Right kidney (tissue), 1 donor: ENCODE measurements around the gene BBS1.

Source experiments
- DNase-seq: peaks from one replicate; pipeline ENCODE4 v3.0.0-alpha.2; 2016

Gene BBS1

DNA sequence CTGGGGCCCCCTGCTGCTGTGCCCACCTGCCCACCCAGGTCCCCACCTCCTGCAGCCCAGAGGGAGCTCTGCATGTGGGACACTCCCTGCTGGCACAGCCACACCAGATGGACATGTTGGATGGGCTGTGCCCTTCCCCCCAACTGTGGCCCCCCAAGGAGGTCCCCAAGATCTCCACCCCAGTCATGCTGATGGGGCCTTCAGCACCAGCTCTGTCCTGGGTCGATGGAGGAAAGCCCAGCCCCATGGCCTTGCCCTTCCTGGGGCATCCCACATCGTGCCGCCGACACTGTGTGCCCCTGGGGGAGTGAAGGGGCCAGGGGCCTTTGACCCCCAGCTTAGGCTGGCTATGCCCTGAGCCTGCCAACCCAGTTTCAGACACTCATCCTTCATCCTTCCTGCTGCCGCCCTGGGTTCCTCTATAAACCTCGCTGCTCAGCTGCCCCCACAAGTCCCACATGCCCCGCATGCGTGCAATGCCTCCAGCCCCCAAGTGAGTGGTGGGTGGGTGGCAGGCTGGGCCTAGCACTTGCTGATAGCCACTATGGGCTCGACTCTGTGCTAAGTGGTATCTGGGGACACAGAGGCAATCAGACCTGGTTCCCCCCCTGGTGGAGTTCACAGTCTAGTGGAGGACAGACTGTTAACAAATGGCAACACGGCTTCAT lies 34.1 kb upstream of the BBS1 start:
- no peak for DNase-seq

DNA sequence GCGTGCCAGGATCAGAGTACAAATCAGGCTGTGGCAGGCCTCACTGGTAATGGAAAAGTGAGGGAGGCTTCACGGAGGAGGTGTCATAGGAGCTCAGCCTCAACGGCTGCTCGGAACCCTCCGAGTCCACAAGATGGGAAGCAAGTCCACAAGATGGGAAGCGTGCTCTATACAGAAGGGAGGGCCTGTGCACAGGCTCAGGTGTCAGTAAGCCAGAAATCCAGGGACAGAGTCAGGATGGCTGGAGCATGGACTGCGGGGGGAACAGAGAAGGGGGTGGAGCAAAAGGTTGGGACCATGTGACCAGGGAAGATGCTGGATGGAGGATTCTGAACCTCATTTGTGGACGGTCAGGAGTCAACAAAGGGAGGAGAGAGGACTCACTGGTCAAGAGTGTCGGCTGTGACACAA lies 33.6 kb upstream of the BBS1 start:
- no peak for DNase-seq

DNA sequence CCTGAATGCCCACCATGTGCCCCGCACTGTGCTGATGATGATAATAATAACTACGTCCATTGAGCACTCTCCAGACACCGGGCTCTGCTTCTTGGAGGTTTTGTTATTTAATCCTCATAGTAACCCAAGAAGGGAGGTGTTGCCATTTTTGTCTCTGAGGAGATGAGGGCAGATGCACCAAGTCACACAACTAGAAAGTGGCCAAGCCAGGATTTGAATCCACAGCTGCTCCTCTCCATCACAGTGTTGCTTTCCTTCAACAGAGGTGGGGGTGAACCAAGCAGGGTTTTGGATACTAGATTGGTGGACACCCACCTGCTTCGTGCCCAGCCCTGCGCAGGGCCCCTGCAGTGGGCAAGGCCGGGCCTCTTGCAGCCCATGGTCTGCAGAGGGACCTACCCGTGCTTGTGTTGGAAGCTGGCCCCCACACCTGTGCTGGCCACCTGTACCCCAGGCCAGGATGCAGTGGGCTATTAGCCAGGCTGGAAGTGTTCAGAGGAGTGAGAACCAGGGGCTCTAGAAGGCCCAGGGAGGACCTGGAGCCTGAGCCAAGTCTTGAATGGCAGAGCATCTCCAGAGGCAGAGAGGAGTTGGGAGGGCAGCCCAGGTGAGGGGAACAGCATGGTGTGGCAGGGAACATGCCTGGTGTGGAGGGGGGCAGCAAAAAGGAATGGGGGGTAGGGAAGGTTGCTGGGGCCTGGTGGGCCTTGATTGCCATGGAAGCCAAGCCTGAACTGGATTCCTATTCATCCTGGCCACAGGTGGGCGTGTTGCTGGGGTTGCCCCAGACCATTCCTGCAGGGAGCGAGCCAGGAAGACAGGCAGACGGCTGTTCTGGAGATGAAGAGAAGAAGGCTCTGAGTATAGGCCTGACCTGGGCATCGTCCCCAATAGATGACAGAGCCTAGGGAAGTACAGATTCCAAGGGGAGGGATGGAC lies 32.9 kb upstream of the BBS1 start:
- DNase-seq, result no peak

DNA sequence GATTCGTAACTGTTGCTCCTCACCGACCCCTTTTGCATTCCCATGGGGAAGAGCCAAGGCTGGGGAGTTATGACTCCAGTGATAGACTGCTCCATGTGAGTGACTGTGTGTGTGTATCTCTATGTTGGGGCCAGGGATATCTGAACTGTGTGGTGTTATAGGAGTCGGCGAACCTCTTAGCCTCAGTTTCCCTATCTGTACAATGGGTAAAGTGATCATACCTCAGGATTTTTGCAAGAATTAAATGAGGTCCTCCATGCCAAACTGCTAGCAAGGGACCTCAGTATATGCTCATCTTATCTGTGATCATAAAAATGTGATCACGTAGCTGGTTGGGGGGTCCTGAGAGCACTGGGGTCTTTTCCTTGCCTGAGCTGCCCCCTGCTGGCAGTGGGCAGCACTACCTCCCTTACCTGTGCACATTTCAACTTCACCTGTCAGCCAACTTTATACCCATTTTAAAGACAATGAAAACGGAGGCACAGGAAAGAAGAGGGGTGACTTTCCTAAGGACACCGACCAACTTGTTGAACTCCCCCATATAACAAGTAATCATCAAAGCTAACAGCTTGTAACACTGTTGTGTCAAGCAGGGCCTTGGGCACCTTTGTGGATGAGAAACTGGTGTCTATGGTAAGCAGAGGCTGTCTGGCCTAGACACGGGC lies 31.6 kb upstream of the BBS1 start:
- no peak for DNase-seq

DNA sequence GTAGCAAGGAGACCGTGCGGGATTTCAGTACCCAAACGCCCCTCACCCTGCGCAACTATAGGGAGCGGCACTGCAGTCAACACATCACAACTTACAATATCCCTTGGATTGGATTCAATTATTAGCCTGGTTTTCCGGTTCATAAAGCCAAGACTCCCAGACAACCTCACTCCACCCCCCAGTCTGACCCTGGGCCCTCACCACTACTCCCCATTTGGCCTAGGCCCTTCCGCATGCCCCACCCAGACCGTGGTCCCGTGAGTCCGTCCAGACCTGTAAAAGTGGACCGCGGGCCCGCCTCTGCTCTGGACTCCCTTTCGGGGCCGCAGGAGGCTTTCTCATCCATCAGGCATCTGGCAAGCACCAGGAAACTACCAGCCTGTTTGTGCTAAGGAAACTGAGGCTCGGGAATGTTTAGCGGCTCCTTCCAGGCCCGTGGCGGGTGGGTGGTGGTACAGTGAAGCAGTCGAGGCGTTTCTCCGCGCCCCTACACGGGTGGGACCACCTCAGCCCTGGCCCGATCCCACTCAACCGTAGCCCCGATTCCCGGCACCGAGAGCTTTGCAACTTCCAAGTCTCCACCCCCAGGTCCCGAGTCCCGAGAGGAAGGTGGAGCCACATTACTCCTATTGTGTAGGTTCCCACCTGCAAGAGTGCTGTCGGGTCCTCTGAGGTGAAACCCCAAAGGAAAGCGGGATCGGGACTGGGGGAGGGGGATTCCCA lies 30.9 kb upstream of the BBS1 start:
- DNase-seq, result no peak

DNA sequence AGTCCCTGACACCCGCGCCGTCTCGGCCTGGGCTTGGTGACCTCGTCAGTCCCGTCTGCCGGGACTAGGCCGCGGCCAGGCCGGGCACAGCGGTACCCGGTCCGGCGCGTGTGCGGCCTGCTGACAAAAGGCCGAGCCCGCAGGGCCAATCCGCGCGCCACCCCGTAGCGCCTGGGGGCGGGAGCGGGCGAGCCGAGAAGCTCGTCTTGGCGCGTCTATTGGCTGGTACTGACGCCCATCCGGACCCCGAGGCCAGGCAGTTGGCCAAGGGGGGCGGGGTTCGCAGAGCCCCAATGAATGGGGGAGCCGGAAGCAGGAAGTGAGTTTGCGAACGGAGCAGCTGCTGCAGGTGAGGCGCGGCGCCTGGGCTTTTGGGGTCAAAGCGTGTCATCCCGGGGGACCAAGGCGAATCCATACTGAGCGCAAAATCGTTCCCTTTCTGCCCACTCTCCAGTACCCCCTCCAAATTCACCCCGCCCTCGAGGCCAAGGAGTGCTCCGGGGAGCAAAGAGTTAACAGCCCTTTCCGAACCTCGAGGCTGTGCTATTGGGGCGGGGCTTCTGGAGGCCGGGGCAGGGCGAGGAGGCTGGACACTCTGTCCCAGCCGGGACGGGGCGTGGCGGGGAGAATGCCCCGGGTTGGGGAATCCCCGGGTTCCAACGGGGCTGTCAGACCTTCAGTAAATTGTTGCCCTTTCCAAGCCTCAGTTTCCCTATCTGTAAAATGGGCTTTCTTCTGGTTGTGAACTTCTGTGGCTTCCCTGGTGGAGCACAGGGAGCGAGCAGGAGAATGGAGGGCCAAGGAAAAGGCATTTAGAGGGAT lies 30.1 kb upstream of the BBS1 start, which contains the start of gene DPP3:
DPP3 (plus strand) TSS at position 318 of the 822 bp plus-strand sequence. CDS start 1,767 bp downstream, outside the sequence.
- DNase-seq, result peak; percentile 96

DNA sequence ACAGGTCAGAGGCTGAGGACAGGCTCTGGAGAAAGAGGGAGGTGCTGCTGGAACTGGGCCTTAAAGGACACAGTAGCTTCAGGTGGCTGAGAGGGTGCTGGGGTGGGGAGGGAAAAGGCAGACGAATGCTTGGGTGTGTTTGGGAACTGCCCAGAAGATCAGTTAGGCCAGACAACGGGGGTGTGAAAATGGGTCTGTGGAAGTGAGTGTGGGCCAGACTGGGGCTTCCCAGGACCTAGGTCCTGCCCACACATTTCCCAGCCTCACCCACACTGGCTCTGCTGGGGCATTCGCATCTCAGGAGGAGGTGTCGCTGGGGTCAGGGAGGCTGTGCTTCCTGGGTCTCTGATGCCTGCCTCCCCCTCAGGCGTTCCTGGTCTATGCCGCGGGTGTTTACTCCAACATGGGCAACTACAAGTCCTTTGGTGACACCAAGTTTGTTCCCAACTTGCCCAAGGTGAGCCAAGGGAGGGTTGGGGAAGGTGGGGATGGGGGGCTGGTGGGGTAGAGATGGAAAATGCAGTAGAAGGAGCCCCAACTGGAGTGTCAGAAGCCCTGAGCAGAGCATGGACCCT lies 25.5 kb upstream of the BBS1 start:
- DNase-seq, result no peak

DNA sequence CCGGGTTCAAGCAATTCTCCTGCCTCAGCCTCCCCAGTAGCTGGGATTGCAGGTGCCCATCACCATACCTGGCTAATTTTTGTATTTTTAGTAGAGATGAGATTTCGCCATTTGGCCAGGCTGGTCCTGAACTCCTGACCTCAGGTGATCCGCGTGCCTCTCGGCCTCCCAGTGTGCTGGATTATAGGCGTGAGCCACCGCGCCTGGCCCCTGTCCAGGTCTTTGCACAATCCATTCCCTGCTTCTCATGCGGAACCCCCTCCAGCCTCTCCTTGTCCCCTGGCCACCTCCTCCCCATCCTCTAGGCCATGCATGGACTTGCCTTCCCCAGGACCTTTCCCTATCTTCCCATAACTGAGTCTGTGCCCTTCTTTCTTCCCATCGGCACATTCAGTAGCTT lies 21.5 kb upstream of the BBS1 start:
- no peak for DNase-seq

DNA sequence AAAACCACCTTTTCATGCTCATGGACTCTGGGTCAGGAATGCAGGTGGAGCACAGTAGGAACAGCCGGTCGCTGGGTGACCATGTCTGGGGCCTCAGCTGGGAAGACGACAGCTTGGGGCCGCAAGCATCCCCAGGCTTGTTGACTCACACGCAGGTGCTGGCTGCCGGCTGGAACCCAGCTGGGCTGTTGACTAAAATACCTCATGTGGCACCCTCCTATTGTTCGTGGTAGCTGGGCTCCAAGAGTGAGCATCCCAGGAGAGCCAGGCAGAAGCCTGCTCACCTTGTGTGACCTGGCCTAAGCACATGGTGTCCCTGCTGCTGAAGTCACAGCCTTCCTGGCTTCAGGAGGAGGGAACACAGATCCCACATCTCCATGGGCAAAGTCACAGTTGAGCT lies 20.8 kb upstream of the BBS1 start:
- DNase-seq, result no peak

DNA sequence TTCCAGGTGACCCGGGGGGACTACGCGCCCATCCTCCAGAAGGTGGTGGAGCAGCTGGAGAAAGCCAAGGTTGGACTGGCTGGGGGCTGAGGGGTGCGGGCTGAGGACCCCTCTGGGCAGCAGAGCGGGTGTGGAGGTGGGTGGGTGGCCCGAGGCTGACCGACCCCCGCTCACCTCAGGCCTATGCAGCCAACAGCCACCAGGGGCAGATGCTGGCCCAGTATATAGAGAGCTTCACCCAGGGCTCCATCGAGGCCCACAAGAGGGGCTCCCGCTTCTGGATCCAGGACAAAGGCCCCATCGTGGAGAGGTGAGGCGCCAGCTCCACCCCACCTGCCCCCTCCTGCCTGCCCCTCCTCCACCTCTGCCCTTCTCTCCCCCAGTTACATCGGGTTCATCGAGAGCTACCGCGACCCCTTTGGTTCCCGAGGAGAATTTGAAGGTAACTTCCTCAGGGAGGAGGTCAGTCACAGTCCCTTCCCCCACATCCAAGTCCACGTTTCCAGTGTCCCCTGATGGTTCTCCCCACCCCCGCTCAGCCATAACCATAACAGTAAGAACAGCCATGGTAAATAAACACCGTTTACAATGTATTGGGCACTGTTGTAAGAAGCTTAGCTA lies 19.0 kb upstream of the BBS1 start:
- no peak for DNase-seq

DNA sequence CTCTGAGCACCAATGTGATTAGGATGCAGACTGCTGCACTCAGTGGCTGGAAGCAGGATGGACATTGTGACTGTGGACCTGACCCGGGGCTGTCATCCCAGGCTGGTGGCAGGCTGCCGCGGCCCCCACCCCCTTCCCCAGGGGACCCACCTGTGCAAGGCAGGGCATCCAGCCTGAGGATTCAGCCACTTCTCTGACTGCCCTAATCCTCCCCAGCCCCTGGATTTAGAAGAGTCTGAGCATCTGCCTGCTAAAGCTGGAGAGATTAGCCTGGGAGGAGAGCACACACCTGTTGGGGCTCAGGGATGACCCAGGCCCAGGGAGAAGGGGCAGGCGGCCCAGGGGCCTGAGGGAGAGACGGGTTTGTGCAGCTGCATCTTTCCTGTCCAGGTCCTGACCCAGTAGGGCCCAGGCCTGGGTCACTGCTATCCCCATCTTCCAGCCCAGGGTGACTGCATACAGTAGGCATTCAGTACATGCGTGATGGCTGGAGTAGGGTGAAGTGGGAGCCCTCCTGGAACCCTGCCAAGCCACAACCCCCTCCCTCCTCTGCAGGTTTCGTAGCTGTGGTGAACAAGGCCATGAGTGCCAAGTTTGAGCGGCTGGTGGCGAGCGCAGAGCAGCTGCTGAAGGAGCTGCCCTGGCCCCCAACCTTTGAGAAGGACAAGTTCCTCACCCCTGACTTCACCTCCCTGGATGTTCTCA lies 18.1 kb upstream of the BBS1 start:
- no peak for DNase-seq

DNA sequence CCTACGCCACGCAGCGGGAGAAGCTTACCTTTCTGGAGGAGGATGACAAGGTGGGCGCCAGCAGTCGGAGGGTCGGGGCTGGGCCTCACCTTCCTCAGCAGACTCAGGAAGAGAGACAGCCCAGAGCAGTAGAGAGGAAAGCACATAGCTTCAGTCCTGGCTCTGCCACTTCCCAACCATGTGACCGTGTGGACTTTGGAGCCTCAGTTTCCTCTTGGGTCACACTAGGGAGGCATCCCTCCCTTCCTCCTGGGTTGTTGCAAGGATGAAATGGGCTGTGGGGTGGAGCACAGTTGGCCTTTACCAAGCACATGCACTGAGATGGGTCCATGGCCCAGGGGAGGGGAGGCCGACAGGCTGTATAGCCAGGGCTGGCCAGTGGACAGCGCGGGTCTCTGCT lies 17.3 kb upstream of the BBS1 start:
- no peak for DNase-seq

DNA sequence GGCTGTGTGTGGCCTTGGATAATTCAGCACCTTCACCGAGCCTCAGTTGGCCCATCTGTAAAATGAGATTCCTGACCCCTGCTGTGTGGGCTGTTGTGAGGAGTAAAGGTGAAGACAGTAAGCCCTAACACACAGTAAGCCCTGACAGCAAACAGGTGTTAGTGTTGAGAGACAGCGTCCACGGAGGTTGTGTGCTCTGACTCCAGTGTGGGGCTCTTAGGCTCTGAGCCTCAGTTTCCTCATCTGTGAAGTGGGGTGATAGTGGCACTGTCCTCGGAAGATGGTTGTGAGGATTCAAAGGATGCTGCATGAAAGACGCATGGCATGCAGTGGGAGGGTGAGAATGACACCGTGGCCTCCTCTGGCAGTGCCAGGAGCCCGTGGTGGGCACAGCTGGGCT lies 16.0 kb upstream of the BBS1 start:
- DNase-seq, result no peak

DNA sequence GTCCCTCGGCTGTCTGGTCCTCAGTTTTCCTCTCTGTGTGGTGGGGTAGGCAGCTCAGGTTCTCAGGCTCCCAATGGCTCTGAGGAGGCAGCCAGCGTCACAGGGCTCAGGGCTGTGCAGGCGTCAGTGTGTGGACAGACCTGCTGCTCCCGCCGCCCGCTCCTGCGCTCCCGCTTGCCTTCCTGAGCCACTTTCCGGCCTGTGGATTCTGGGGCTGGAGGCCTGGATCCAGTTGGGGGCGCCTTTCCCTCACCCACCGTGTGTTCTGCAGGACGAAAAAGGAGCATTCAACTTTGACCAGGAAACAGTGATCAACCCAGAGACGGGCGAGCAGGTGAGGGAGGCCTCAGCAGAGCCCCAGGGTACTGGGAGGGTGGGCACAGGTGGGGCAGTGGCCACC lies 15.5 kb upstream of the BBS1 start:
- no peak for DNase-seq

DNA sequence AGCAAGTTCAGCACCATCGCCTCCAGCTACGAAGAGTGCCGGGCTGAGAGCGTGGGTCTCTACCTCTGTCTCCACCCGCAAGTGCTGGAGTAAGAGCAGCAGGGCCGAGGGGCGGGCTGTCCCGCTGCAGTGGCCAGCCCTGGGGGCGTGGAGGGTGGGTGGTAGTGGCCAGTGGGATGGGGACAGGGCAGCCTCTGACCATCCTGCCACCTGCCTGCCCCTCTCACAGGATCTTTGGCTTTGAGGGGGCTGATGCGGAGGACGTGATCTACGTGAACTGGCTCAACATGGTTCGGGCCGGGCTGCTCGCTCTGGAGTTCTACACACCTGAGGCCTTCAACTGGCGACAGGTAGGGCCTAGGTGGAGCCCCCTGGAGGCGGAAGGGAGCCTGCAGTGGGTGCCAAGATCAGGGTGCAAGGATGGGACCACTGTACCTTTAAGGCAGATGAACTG lies 15.0 kb upstream of the BBS1 start:
- DNase-seq, result no peak

DNA sequence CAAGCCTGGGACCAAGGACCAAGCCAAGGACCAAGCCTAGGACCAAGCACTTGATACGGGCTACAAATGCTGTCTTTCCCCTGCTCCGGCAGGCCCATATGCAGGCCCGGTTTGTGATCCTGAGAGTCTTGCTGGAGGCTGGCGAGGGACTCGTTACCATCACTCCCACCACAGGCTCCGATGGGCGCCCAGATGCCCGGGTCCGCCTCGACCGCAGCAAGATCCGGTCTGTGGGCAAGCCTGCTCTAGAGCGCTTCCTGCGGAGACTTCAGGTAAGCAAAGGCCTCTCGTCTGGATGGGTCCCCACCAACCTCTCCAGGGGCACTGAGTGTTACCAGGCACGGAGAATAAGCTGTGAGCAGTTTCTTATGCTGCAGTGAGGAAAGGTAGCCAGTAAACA lies 13.2 kb upstream of the BBS1 start:
- no peak for DNase-seq

DNA sequence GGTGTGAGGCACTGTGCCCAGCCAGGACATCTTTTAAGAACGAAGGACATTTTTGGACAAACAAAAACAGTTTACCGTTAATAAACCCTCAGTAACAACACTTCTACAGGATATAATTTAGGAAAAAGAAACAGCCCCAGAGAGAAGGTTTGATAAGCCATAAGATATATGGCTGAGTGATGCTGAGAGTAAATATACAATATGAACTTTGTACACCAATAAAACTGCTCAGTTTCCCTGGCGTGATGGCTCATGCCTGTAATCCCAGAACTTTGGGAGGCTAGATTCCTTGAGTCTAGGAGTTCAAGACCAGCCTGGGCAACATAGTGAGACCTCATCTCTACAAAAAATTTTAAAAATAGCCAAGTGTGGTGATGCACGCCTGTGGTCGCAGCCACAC lies 11.9 kb upstream of the BBS1 start:
- DNase-seq, result no peak

DNA sequence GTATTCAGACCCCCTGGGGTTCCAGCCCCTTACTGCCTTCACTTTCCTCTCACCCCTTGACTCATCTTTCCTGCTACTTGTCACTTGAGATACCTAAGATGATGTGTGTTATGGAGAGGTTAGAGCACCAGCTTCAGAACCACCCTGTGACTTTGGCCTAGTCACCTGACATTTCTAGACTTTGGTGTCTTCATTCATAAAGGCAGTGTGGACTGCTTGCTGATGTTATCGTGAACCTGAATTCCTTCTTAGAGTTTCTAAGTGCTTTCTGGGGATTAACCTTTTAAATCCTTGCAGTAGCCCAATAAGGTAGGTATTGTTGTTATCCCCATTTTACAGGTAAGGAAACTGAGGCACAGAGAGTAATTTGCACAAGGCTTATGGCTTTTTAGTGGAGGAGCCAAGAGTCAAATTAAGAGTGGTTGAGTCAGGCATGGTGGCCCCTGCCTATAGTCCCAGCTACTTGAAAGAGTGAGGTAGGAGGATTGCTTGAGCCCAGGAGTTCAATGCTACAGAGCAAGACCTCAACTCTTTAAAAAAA lies 5.1 kb upstream of the BBS1 start:
- DNase-seq, result no peak

DNA sequence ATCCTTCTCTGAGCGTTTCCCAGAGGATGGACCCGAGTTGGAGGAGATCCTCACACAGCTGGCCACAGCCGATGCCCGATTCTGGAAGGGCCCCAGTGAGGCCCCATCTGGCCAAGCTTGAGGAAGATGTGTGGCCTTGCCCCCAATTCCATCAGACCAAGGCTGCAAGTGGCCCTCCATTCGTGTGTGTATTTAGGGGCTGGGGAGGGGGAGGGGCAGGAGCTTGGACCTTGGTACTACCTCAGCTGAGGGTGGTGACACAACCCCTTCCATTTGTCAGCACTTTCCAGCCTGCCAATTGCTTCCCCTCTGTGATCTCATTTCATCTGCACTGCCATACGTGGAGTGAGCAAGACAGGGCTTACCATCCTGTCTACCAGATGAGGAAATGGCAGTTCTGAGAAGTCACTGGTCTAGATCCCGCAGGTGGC lies 1.3 kb upstream of the BBS1 start:
- no peak for DNase-seq

DNA sequence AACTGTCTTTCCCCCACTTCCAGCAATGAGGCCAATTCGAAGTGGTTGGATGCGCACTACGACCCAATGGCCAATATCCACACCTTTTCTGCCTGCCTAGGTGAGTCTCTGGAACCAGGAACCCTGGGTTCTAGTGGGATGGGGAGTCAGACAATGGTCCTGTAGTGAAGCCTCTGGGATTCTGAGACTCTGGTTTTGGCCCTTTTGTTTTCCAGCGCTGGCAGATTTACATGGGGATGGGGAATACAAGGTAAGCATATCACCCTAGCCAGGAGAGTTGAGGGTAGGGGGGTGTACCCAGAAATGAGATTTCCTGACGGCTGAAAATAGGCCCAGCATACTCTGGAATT lies 530 bp downstream of the BBS1 start:
- no peak for DNase-seq
